Measurements from ENCODE around the gene GNG12. TPM values are rescaled to one million over a fixed set of nuclear protein-coding genes. Genes with fewer than 3 reads are reported as not detected.
A peak's percentile ranks its signal among the peaks of the same experiment; 100 is the strongest.

GNG12 gene
- total and polyA plus RNA-seq, 9 of the 15 experiments (the other 6 are each of a cell fraction or from before 2014, with no cell fraction given), result 2.6 to 6.0 (median 4.1) TPM

DNA sequence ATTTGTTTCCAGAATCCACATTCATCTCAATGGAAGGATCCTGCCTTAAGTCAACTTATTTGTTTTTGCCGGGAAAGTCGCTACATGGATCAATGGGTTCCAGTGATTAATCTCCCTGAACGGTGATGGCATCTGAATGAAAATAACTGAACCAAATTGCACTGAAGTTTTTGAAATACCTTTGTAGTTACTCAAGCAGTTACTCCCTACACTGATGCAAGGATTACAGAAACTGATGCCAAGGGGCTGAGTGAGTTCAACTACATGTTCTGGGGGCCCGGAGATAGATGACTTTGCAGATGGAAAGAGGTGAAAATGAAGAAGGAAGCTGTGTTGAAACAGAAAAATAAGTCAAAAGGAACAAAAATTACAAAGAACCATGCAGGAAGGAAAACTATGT is 145.6 kb downstream of the GNG12 start:
- ATAC-seq (peak; percentile 3; the same call in 2 of the 3 replicates), FAIRE-seq (no peak), DNase-seq (ENCODE audit: extremely low read depth in 1 of 4, low spot score in 3 of 4) (peak in 1 of 4 experiments; percentile 65)
- Histone ChIP-seq H3K4me3 (peak overlapping the region; percentile 93), H3K27me3 (ENCODE audit: control insufficient read depth in 2 of 2, insufficient read depth in 2 of 2, low read length in 2 of 2) (no peaks in the 10 kb centered on the region), H3K9me1 (ENCODE audit: control insufficient read depth, insufficient read depth, low read length) (no peaks in the 10 kb centered on the region), H3K4me2 (ENCODE audit: insufficient read depth, low read length) (peak overlapping the region; percentile 85), H3K27ac (ENCODE audit: extremely low read depth, low read depth, low read length) (peak overlapping the region; percentile 95), H2AFZ (ENCODE audit: low read depth, low read length) (no peak overlapping the region), H4K20me1 (replicated peaks; ENCODE audit: control insufficient read depth, insufficient read depth, low read length) (0 out of 2 replicates have a peak, but pooled peaks cover 3% of the 10 kb centered on the region), H3K9ac (ENCODE audit: insufficient read depth in 1 of 2, low read depth in 2 of 2, low read length in 2 of 2) (peak overlapping the region in 1 of 2 experiments; percentile 92; a peak in 3 of 4 replicates), H3K36me3 (ENCODE audit: control insufficient read depth, insufficient read depth, low read length) (peaks cover 60% of the 10 kb centered on the region), H3K9me3 (replicated peaks; ENCODE audit: control insufficient read depth, insufficient read depth, low read depth, low read length) (no peaks in the 10 kb centered on the region), H3K4me1 (replicated peaks in 1 of 2; ENCODE audit: control insufficient read depth in 2 of 2, insufficient read depth in 2 of 2, low read length in 2 of 2) (peaks cover 18 to 47% of the 10 kb centered on the region in 2 experiments; a peak in 4 of 5 replicates), H3K79me2 (ENCODE audit: control insufficient read depth, insufficient read depth, low read length) (peaks cover 69% of the 10 kb centered on the region)
- CTCF ChIA-PET (ENCODE audit: low intra/inter-chr PET ratio), result no interaction called here
- in situ Hi-C loops (cut with MboI) (no loop called here), intact Hi-C loops (cut with micrococcal nuclease) (loop anchor here (1.0 to 10.0 kb wide), 7 partner anchors 24 to 755 kb away; partner anchors contain the start of gene SERBP1)
- POLR2A ChIA-PET, result interaction anchor here (0.7 to 6.3 kb wide), 20 partner anchors 9 to 131 kb away, joined by 3 to 52 read pairs (median 4); no protein-coding TSS in a partner anchor
- WGBS (ENCODE audit: insufficient coverage, low coverage, missing lambda C conversion rate), result 3% methylated on average over 4 of the region's 4 CpGs
- BruUV-seq (replicated peaks), result no TSS peak
- peak; percentile 50 for TF ChIP-seq TAF9B (IDR thresholded peaks at IDR 0.05; ENCODE audit: partially characterized antibody)
- TF ChIP-seq ATF3 (IDR thresholded peaks at IDR 0.05), result peak; percentile 42; the same call in 1 of the 2 replicates
- no peak for TF ChIP-seq ATF3 (CRISPR knock-in tag; conservative IDR thresholded peaks at IDR 0.05)
- no peak for TF ChIP-seq SRSF9 (IDR thresholded peaks at IDR 0.05; ENCODE audit: borderline replicate concordance, low read depth, low read length)
- peak; percentile 29 for TF ChIP-seq BRD9 (IDR thresholded peaks at IDR 0.05; ENCODE audit: low read depth, partially characterized antibody)
- TF ChIP-seq MAFG (tag; conservative IDR thresholded peaks at IDR 0.05), result 0 out of 2 replicates have a peak, but pooled peaks have one; percentile 27
- TF ChIP-seq ARID2 (IDR thresholded peaks at IDR 0.05), result 0 out of 2 replicates have a peak, but pooled peaks have one; percentile 8
- TF ChIP-seq SMARCC2 (IDR thresholded peaks at IDR 0.05; ENCODE audit: low read depth), result no peak
- TF ChIP-seq NFIC (IDR thresholded peaks at IDR 0.05), result 0 out of 2 replicates have a peak, but pooled peaks have one; percentile 16
- no peak for TF ChIP-seq TGIF2 (CRISPR knock-in tag; IDR thresholded peaks at IDR 0.05)
- TF ChIP-seq C11orf30 (IDR thresholded peaks at IDR 0.05; ENCODE audit: low read depth), result peak; percentile 61
- TF ChIP-seq SMARCE1 (IDR thresholded peaks at IDR 0.05), result peak; percentile 49; the same call in 1 of the 2 replicates
- TF ChIP-seq ARHGAP35 (IDR thresholded peaks at IDR 0.05; ENCODE audit: partially characterized antibody), result no peak
- TF ChIP-seq ILK (tag; IDR thresholded peaks at IDR 0.05; ENCODE audit: borderline replicate concordance, low read depth), result no peak
- TF ChIP-seq KDM1A (IDR thresholded peaks at IDR 0.05), result peak in 1 of 2 experiments; percentile 23; a peak in 1 of 4 replicates
- 0 out of 2 replicates have a peak, but pooled peaks have one; percentile 34 for TF ChIP-seq TAL1 (IDR thresholded peaks at IDR 0.05)
- peak; percentile 43; the same call in 1 of the 2 replicates for TF ChIP-seq EP300 (IDR thresholded peaks at IDR 0.05; ENCODE audit: low read length)
- TF ChIP-seq POLR2G (IDR thresholded peaks at IDR 0.05; ENCODE audit: low read depth, low read length), result peak; percentile 15; the same call in 1 of the 2 replicates
- no peak for TF ChIP-seq MAFF (IDR thresholded peaks at IDR 0.05; ENCODE audit: low read length)
- no peak for TF ChIP-seq SNRNP70 (optimal IDR thresholded peaks at IDR 0.05; ENCODE audit: low read depth, low read length)
- TF ChIP-seq, protein P1, sequence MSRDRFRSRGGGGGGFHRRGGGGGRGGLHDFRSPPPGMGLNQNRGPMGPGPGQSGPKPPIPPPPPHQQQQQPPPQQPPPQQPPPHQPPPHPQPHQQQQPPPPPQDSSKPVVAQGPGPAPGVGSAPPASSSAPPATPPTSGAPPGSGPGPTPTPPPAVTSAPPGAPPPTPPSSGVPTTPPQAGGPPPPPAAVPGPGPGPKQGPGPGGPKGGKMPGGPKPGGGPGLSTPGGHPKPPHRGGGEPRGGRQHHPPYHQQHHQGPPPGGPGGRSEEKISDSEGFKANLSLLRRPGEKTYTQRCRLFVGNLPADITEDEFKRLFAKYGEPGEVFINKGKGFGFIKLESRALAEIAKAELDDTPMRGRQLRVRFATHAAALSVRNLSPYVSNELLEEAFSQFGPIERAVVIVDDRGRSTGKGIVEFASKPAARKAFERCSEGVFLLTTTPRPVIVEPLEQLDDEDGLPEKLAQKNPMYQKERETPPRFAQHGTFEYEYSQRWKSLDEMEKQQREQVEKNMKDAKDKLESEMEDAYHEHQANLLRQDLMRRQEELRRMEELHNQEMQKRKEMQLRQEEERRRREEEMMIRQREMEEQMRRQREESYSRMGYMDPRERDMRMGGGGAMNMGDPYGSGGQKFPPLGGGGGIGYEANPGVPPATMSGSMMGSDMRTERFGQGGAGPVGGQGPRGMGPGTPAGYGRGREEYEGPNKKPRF (IDR thresholded peaks at IDR 0.05; ENCODE audit: low read depth, low read length), result no peak

Data from K562 (cell line).